Ovary (tissue), 9 donors: ENCODE measurements around the gene WNT2. TPM values are rescaled to one million over a fixed set of nuclear protein-coding genes. Genes with fewer than 3 reads are reported as not detected.

Experiments
- DNase-seq, 5 donors: peaks; one replicate each; pipeline ENCODE4 v3.0.0-alpha.2; 2019 to 2020
- H3K27ac ChIP-seq, 2 donors: fragments of 200-600 bp; one replicate each; pipeline versions ENCODE4 v1.5.1 to v1.8.0; 2019 to 2022
- H3K27me3 ChIP-seq: fragments of 200-600 bp; one replicate; pipeline ENCODE4 v1.8.0; 2022
- H3K36me3 ChIP-seq: fragments of 200-600 bp; sonication (generic); one replicate; pipeline ENCODE4 v1.5.1; 2019
- H3K4me1 ChIP-seq: one replicate; pipeline ENCODE4 v1.8.1; 2013; ENCODE audit warnings: mild to moderate bottlenecking, moderate library complexity; ENCODE audit not compliant: insufficient read depth
- H3K4me3 ChIP-seq: fragments of 200-600 bp; sonication (generic); one replicate; pipeline ENCODE4 v1.5.1; 2017
- H3K9me3 ChIP-seq, 2 donors: fragments of 200-600 bp in 1 of 2; sonication (generic) in 1 of 2; one replicate each; pipeline versions ENCODE4 v1.5.1 to v1.8.1; 2013 to 2019; ENCODE audit warnings: mild to moderate bottlenecking in 1 of 2, moderate library complexity in 1 of 2
- EP300 ChIP-seq: sonication (generic); formaldehyde crosslinking; IDR thresholded peaks from one replicate; pipeline ENCODE4 v1.6.1; 2017; ENCODE audit warnings: antibody characterized with exemption
- POLR2A ChIP-seq: fragments of 450-650 bp; IDR thresholded peaks from one replicate; pipeline ENCODE4 v1.6.1; 2017; ENCODE audit warnings: antibody characterized with exemption, mild to moderate bottlenecking, moderate library complexity
- WGBS, 3 donors: extraction: QIAGEN DNeasy Blood & Tissue Kit in 1 of 3; methylation state at CpG; one replicate each; pipeline versions ENCODE4 v1.1.5 to v1.1.7; 2013 to 2017; 5-methylcytosine and 5-hydroxymethylcytosine counted together
- intact Hi-C, 4 donors: fragments of 100-400 bp; cut with DNase I; formaldehyde crosslinking; loops; one replicate each; pipeline versions ENCODE4 v1.11.0 to v1.15.1; 2022 to 2023
- polyA plus RNA-seq, 2 donors: library from polyadenylated mRNA; stranded (reverse); fragments of 200-250 nt in 1 of 2; fragments of 350-450 nt in 1 of 2; fragmentation: Illumina TruSeq in 1 of 2; extraction: RNeasy Lipid Tissue Mini Kit (QIAGEN cat#74804) in 1 of 2; gene quantifications; one replicate each; pipeline ENCODE4 v1.2.3, GENCODE V29; 2013 to 2014
- small RNA-seq: library from RNA; depleted of rRNA; stranded (forward); fragments of <200 nt; gene quantifications from one replicate; pipeline ENCODE3, GENCODE V24; 2016
- total RNA-seq, 7 donors: library from RNA; depleted of rRNA in 2 of 7; stranded (reverse); fragments of >200 nt in 2 of 7; fragmentation: NEBNext Ultra II Directional in 3 of 7; extraction: Animal tissue kit (Norgen Biotek cat#: 25700) in 3 of 7; gene quantifications; one replicate each; pipeline versions ENCODE4 v1.1.0 to v1.2.4, GENCODE V29; 2016 to 2023
- TF ChIP-seq, protein P1 (sequence below), 3 donors: fragments of 450-650 bp in 2 of 3; fragments of 200-600 bp in 1 of 3; IDR thresholded peaks; one replicate each; pipeline versions ENCODE4 v1.5.1 to v1.8.0; 2016 to 2022; ENCODE audit warnings: antibody characterized with exemption in 3 of 3, mild to moderate bottlenecking in 1 of 3
- donor health status: DM: no; HTN: no; CAD: no; lungs with moderate emphysema.
- donor health status: DM: no; HTN: no; CAD: no.
- donor health status: Bipolar disorder and iron deficiency.
- donor health status: DM: yes; HTN: yes; CAD: no.
- donor health status: DM: no; HTN: no; CAD: no.
- donor health status: DM: yes; HTN: yes; CAD: no.

WNT2 gene
- total and polyA plus RNA-seq, 9 donors: 0.17 to 2.1 (median 0.45) TPM; not detected in 2

GRCh38 chr7:117230276-117231046 is 92.4 kb downstream of the WNT2 start:
- DNase-seq: no peak
- Histone ChIP-seq H3K4me3 (no peak overlapping the region), H3K27me3 (no peaks in the 10 kb centered on the region), H3K27ac (no peak overlapping the region), H3K9me3 (no peaks in the 10 kb centered on the region), H3K4me1 (peaks cover 4% of the 10 kb centered on the region), H3K36me3 (no peaks in the 10 kb centered on the region)
- TF ChIP-seq, protein P1, sequence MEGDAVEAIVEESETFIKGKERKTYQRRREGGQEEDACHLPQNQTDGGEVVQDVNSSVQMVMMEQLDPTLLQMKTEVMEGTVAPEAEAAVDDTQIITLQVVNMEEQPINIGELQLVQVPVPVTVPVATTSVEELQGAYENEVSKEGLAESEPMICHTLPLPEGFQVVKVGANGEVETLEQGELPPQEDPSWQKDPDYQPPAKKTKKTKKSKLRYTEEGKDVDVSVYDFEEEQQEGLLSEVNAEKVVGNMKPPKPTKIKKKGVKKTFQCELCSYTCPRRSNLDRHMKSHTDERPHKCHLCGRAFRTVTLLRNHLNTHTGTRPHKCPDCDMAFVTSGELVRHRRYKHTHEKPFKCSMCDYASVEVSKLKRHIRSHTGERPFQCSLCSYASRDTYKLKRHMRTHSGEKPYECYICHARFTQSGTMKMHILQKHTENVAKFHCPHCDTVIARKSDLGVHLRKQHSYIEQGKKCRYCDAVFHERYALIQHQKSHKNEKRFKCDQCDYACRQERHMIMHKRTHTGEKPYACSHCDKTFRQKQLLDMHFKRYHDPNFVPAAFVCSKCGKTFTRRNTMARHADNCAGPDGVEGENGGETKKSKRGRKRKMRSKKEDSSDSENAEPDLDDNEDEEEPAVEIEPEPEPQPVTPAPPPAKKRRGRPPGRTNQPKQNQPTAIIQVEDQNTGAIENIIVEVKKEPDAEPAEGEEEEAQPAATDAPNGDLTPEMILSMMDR (IDR thresholded peaks at IDR 0.05): no peak
- TF ChIP-seq EP300 (no peak), POLR2A (no peak)
- 26 to 50% (median 34%) methylated on average over 4 of the region's 4 CpGs for WGBS, 3 donors
- intact Hi-C loops: no loop called here

GRCh38 chr7:117229350-117229749 is 93.5 kb downstream of the WNT2 start:
- peaks cover 4% of the 10 kb centered on the region for H3K4me1 ChIP-seq
- H3K9me3 ChIP-seq: no peaks in the 10 kb centered on the region
- no peak for DNase-seq
- H3K36me3 ChIP-seq: no peaks in the 10 kb centered on the region
- TF ChIP-seq POLR2A (no peak), EP300 (no peak)
- TF ChIP-seq, protein P1 (IDR thresholded peaks at IDR 0.05): no peak
- intact Hi-C loops: no loop called here
- H3K27me3 ChIP-seq: no peaks in the 10 kb centered on the region
- WGBS, 3 donors: 80 to 82% (median 82%) methylated on average over 3 of the region's 3 CpGs
- no peak overlapping the region for H3K27ac ChIP-seq
- H3K4me3 ChIP-seq: no peak overlapping the region

DNA sequence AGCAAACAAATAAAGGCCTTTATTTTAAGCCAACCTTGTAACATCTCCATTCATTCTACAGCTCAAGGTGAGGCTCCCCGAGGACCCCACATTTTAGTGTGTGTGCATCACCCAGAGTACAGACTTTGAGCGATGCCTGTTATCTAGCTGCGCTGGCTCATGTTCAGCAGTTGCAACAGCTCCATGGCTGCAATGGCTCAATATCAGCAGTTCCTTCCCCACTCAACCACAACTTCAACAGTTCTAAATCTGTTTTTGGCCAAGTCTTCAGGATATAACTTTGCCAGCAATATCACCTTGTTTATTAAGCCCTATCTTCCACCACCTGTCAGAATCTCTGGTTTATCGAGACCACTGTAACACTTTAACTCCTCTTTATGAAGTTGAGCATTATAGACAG is 95.8 kb downstream of the WNT2 start:
- no peak overlapping the region for H3K4me3 ChIP-seq
- peaks cover 4% of the 10 kb centered on the region for H3K4me1 ChIP-seq
- no peak for DNase-seq
- intact Hi-C loops: no loop called here
- TF ChIP-seq EP300 (no peak), POLR2A (no peak)
- TF ChIP-seq, protein P1 (IDR thresholded peaks at IDR 0.05): no peak
- H3K36me3 ChIP-seq: no peaks in the 10 kb centered on the region
- H3K27me3 ChIP-seq: no peaks in the 10 kb centered on the region
- H3K9me3 ChIP-seq: no peaks in the 10 kb centered on the region
- H3K27ac ChIP-seq: no peak overlapping the region
- WGBS, 3 donors: 22 to 56% (median 33%) methylated on average over 4 of the region's 4 CpGs

DNA sequence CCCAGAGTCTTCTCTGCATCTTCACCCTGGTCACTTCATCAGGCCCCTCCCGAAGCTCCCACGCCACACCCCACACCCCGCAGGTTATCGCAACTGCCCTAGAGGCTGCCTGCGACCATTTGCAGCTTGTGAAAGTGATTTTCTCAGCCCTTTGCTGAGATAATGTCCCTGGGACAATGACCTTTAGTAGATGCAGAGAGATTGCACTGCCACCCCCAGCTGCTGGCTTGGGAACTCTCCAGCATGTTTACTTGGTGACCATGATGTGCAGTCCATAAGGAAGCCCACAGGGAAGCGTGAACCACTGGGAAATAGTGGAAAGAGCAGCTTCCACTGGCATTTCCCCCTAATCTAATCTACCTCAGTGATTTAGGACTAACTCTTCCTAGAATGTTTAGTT is 97.3 kb downstream of the WNT2 start:
- Histone ChIP-seq H3K4me3 (no peak overlapping the region), H3K27me3 (no peaks in the 10 kb centered on the region), H3K4me1 (no peaks in the 10 kb centered on the region), H3K36me3 (no peaks in the 10 kb centered on the region), H3K9me3 (no peaks in the 10 kb centered on the region), H3K27ac (no peak overlapping the region)
- TF ChIP-seq POLR2A (no peak), EP300 (no peak)
- TF ChIP-seq, protein P1 (IDR thresholded peaks at IDR 0.05): no peak
- WGBS, 3 donors: 83 to 88% (median 85%) methylated on average over 6 of the region's 6 CpGs
- DNase-seq: no peak
- intact Hi-C loops: no loop called here

Small RNA genes within 50 kb of the gene (small RNA-seq; reads per million reads assigned to genes)
- not detected for gene MTCYBP6

Other genes with a start within 250 kb of the WNT2 start
- not detected for gene ASZ1, start 104.4 kb upstream of the WNT2 start, total RNA-seq
- not detected for gene ASZ1, start 104.4 kb upstream of the WNT2 start, polyA plus RNA-seq
- gene CFTR, start 157.0 kb upstream of the WNT2 start, total RNA-seq: 1 to 10 TPM in 2 of 7 donors, under 1 TPM in 4, not detected in 1; 0.12 to 2.4 (median 0.71) TPM
- gene CFTR, start 157.0 kb upstream of the WNT2 start, polyA plus RNA-seq: not detected